Body of pancreas (tissue), 4 donors: ENCODE measurements around the gene MYL7. TPM values are rescaled to one million over a fixed set of nuclear protein-coding genes. Genes with fewer than 3 reads are reported as not detected.

ENCODE experiments used
- ATAC-seq: fragments of 150-250 bp; one replicate; pipeline ENCODE4 v1.9.1; 2016
- DNase-seq, 4 donors: peaks; one replicate each; pipeline ENCODE4 v3.0.0-alpha.2; 2019
- H3K27ac ChIP-seq, 4 donors: fragments of 200-600 bp; sonication (generic); 1 replicate in 3 of 4; 2 replicates in 1 of 4; pipeline versions ENCODE4 v1.5.1 to v1.6.1; 2016 to 2019; ENCODE audit warnings: mild to moderate bottlenecking in 1 of 4, mixed read lengths in 1 of 4, moderate library complexity in 1 of 4
- H3K27me3 ChIP-seq, 2 donors: fragments of 200-600 bp; sonication (generic); one replicate each; pipeline ENCODE4 v1.6.0; 2016; ENCODE audit warnings: mild to moderate bottlenecking in 1 of 2
- H3K36me3 ChIP-seq, 2 donors: fragments of 200-600 bp; sonication (generic); replicated peaks in 1 of 2; 2 replicates each; pipeline ENCODE4 v1.5.1; 2016; ENCODE audit warnings: low read depth in 2 of 2; ENCODE audit not compliant: insufficient read depth in 1 of 2
- H3K4me1 ChIP-seq: fragments of 200-600 bp; sonication (generic); one replicate; pipeline ENCODE4 v1.6.0; 2016
- H3K4me3 ChIP-seq, 2 donors: fragments of 200-600 bp; sonication (generic); 1 replicate in 1 of 2; 2 replicates in 1 of 2; pipeline ENCODE4 v1.5.1; 2016 to 2019
- H3K9me3 ChIP-seq, 3 donors: fragments of 200-600 bp; sonication (generic); 1 replicate in 2 of 3; 2 replicates in 1 of 3; pipeline ENCODE4 v1.5.1; 2016
- POLR2A ChIP-seq, 3 donors: fragments of 450-650 bp; IDR thresholded peaks; one replicate each; pipeline ENCODE4 v1.6.1; 2016; ENCODE audit warnings: antibody characterized with exemption in 3 of 3, mild to moderate bottlenecking in 2 of 3
- WGBS, 2 donors: methylation state at CpG; one replicate each; pipeline ENCODE4 v1.1.5; 2017; 5-methylcytosine and 5-hydroxymethylcytosine counted together
- intact Hi-C: fragments of 100-400 bp; cut with DNase I; formaldehyde crosslinking; loops from one replicate; pipeline ENCODE4 v1.15.1; 2023
- total RNA-seq, 2 donors: library from RNA; depleted of rRNA; stranded (reverse); fragments of >200 nt; gene quantifications; one replicate each; pipeline ENCODE4 v1.1.0, GENCODE V29; 2016
- TF ChIP-seq, protein P1 (sequence below), 7 experiments: fragments of 450-650 bp in 4 of 7; fragments of 200-600 bp in 3 of 7; sonication (generic) in 3 of 7; IDR thresholded peaks; one replicate each; pipeline ENCODE4 v1.5.1; 2016 to 2019; ENCODE audit warnings: antibody characterized with exemption in 7 of 7

MYL7 gene
- total RNA-seq, 2 donors from 2014 or later: not detected

- TF ChIP-seq, protein P1, sequence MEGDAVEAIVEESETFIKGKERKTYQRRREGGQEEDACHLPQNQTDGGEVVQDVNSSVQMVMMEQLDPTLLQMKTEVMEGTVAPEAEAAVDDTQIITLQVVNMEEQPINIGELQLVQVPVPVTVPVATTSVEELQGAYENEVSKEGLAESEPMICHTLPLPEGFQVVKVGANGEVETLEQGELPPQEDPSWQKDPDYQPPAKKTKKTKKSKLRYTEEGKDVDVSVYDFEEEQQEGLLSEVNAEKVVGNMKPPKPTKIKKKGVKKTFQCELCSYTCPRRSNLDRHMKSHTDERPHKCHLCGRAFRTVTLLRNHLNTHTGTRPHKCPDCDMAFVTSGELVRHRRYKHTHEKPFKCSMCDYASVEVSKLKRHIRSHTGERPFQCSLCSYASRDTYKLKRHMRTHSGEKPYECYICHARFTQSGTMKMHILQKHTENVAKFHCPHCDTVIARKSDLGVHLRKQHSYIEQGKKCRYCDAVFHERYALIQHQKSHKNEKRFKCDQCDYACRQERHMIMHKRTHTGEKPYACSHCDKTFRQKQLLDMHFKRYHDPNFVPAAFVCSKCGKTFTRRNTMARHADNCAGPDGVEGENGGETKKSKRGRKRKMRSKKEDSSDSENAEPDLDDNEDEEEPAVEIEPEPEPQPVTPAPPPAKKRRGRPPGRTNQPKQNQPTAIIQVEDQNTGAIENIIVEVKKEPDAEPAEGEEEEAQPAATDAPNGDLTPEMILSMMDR (IDR thresholded peaks at IDR 0.05): no peak
- TF ChIP-seq POLR2A (IDR thresholded peaks at IDR 0.05): no peak
- intact Hi-C loops: no loop called here
Measured at GRCh38 chr7:44109991-44110390, 31.1 kb downstream of the MYL7 start.

GRCh38 chr7:44108768-44109750, 32.1 kb downstream of the MYL7 start:
- Histone ChIP-seq H3K9me3 (no peaks in the 10 kb centered on the region), H3K4me1 (peaks cover 16% of the 10 kb centered on the region), H3K27ac (no peak overlapping the region), H3K27me3 (peaks cover 0 to 7% of the 10 kb centered on the region in 2 donors), H3K4me3 (no peak overlapping the region), H3K36me3 (no peaks in the 10 kb centered on the region)
- ATAC-seq (no peak), DNase-seq (no peak)
- TF ChIP-seq POLR2A (IDR thresholded peaks at IDR 0.05): no peak
- TF ChIP-seq, protein P1 (IDR thresholded peaks at IDR 0.05): no peak
- intact Hi-C loops: no loop called here
- WGBS, 2 donors: 78 to 80% methylated on average over 14 to 15 of the region's 21 CpGs

More at GRCh38 chr7:44109991-44110390, 31.1 kb downstream of the MYL7 start:
- no peaks in the 10 kb centered on the region for H3K9me3 ChIP-seq
- DNase-seq (no peak), ATAC-seq (no peak)
- 85 to 100% methylated on average over 1 to 17 of the region's 18 CpGs for WGBS, 2 donors
- H3K4me1 ChIP-seq: peaks cover 17% of the 10 kb centered on the region
- H3K27me3 ChIP-seq: no peaks in the 10 kb centered on the region
- no peak overlapping the region for H3K4me3 ChIP-seq
- no peak overlapping the region for H3K27ac ChIP-seq
- H3K36me3 ChIP-seq: no peaks in the 10 kb centered on the region

- H3K4me1 ChIP-seq: peaks cover 16% of the 10 kb centered on the region
- DNase-seq (no peak), ATAC-seq (no peak)
- TF ChIP-seq, protein P1 (IDR thresholded peaks at IDR 0.05): no peak
- TF ChIP-seq POLR2A (IDR thresholded peaks at IDR 0.05): no peak
- H3K27me3 ChIP-seq: peaks cover 0 to 7% of the 10 kb centered on the region in 2 donors
- no peaks in the 10 kb centered on the region for H3K36me3 ChIP-seq
- whole genome bisulfite sequencing, 2 donors: 78 to 84% methylated on average over 12 to 18 of the region's 21 CpGs
- no peaks in the 10 kb centered on the region for H3K9me3 ChIP-seq
- H3K27ac ChIP-seq: no peak overlapping the region
- intact Hi-C loops: no loop called here
- H3K4me3 ChIP-seq: no peak overlapping the region
Measured at GRCh38 chr7:44107961-44108767, 33.0 kb downstream of the MYL7 start.

GRCh38 chr7:44107116-44107960, 33.8 kb downstream of the MYL7 start:
- Histone ChIP-seq H3K27me3 (peaks cover 0 to 7% of the 10 kb centered on the region in 2 donors), H3K36me3 (no peaks in the 10 kb centered on the region), H3K9me3 (no peaks in the 10 kb centered on the region), H3K27ac (no peak overlapping the region), H3K4me1 (peaks cover 8% of the 10 kb centered on the region), H3K4me3 (no peak overlapping the region)
- 87% methylated on average over 18 of the region's 18 CpGs; no CpG with 5 or more reads in 1 of the 2 donors for WGBS, 2 donors
- DNase-seq: no peak
- no peak for ATAC-seq
- intact Hi-C loops: no loop called here
- TF ChIP-seq POLR2A (IDR thresholded peaks at IDR 0.05): no peak
- TF ChIP-seq, protein P1 (IDR thresholded peaks at IDR 0.05): no peak
